ENCODE data around the gene LMBRD2. TPM values are rescaled to one million over a fixed set of nuclear protein-coding genes. Genes with fewer than 3 reads are reported as not detected.

The LMBRD2 gene
- polyA plus RNA-seq, 1 donor (not counting 4 experiments of a cell fraction or from before 2014, with no cell fraction given), result 4.7 TPM

GRCh38 chr5:36073595-36074216 lies 78.0 kb downstream of the LMBRD2 start:
- FAIRE-seq, result no peak
- TF ChIP-seq, protein P1, sequence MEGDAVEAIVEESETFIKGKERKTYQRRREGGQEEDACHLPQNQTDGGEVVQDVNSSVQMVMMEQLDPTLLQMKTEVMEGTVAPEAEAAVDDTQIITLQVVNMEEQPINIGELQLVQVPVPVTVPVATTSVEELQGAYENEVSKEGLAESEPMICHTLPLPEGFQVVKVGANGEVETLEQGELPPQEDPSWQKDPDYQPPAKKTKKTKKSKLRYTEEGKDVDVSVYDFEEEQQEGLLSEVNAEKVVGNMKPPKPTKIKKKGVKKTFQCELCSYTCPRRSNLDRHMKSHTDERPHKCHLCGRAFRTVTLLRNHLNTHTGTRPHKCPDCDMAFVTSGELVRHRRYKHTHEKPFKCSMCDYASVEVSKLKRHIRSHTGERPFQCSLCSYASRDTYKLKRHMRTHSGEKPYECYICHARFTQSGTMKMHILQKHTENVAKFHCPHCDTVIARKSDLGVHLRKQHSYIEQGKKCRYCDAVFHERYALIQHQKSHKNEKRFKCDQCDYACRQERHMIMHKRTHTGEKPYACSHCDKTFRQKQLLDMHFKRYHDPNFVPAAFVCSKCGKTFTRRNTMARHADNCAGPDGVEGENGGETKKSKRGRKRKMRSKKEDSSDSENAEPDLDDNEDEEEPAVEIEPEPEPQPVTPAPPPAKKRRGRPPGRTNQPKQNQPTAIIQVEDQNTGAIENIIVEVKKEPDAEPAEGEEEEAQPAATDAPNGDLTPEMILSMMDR (optimal IDR thresholded peaks at IDR 0.05 in 1 of 3, IDR thresholded peaks at IDR 0.05 in 1 of 3, conservative IDR thresholded peaks at IDR 0.05 in 1 of 3; ENCODE audit: extremely low read depth in 1 of 3, insufficient read depth in 2 of 3, low read length in 3 of 3), result peak; percentile 22 to 55 (median 39)
- no peak for TF ChIP-seq EZH2 (IDR thresholded peaks at IDR 0.05; ENCODE audit: low read length)
- DNase-seq (ENCODE audit: low read depth, low spot score), result no peak

DNA sequence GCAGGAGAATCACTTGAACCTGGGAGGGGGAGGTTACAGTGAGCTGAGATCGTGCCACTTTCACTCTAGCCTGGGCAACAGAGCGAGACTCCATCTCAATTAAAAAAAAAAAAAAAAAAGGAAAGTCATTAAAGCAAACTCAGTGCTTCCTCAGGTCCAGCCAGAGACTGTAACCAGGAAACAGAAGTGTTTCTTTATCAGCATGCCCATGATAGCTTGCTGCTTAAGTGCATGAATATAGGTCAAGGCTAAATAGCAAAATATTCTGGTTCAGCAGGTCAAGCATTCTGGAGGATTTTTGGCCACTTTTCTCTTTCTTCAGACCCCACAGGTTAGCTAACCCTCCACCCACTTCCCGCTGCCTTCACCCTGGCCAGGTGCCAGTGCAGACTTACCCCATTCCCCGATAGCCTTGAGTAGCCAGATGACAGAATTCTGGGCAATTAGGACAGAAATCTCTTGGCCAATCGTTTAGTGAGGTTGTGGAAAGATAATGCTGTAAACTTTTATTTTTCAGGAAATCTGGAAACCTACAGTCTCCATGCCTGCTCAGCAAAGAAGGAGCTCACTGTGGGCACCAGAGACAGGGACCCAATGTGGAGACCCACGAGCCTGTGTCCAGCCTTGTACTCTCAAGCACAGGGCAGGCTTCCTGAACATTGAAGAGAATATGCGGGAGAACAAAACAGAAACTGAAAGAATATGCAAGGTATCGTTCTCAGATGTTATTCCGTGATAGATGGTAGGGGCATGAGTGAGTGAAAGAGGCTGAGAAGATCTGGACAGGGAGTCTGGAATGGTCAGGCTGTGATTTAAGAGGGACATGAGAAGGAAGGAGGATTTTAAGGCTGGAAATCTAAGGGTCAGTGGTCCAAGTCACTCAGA lies 80.8 kb downstream of the LMBRD2 start:
- peaks cover 23% of the 10 kb centered on the region for H3K27me3 ChIP-seq (ENCODE audit: control insufficient read depth, extremely low read depth, insufficient read depth, low read length)
- H3K4me2 ChIP-seq (ENCODE audit: control insufficient read depth, extremely low read depth, insufficient read depth, low read depth, low read length), result peak overlapping the region; percentile 35
- TF ChIP-seq EZH2 (IDR thresholded peaks at IDR 0.05; ENCODE audit: low read length), result no peak
- TF ChIP-seq, protein P1 (optimal IDR thresholded peaks at IDR 0.05 in 1 of 3, IDR thresholded peaks at IDR 0.05 in 1 of 3, conservative IDR thresholded peaks at IDR 0.05 in 1 of 3; ENCODE audit: extremely low read depth in 1 of 3, insufficient read depth in 2 of 3, low read length in 3 of 3), result no peak
- H3K4me1 ChIP-seq (ENCODE audit: control insufficient read depth, extremely low read depth, insufficient read depth, low read length), result no peaks in the 10 kb centered on the region
- FAIRE-seq (no peak), DNase-seq (ENCODE audit: low read depth, low spot score) (no peak)
- dilution Hi-C loops (cut with MboI; ENCODE audit: extremely low pct_ligation_motif_present, low sequenced_read_pairs), result no loop called here
- H3K4me3 ChIP-seq (ENCODE audit: control insufficient read depth in 2 of 3, extremely low read depth in 1 of 3, insufficient read depth in 2 of 3, low read depth in 1 of 3, low read length in 3 of 3), result no peak overlapping the region
- no peak overlapping the region for H3K27ac ChIP-seq (ENCODE audit: control insufficient read depth, insufficient read depth, low read length)
- no peaks in the 10 kb centered on the region for H3K9me1 ChIP-seq (ENCODE audit: control insufficient read depth, extremely low read depth, insufficient read depth, low read length)
- no peaks in the 10 kb centered on the region for H3K79me2 ChIP-seq (ENCODE audit: control insufficient read depth, insufficient read depth, low read length)
- H4K20me1 ChIP-seq (ENCODE audit: control insufficient read depth, extremely low read depth, insufficient read depth, low read length), result no peaks in the 10 kb centered on the region
- no peaks in the 10 kb centered on the region for H3K9me3 ChIP-seq (ENCODE audit: control insufficient read depth, low read depth, low read length)
- no peak overlapping the region for H3K9ac ChIP-seq (ENCODE audit: control insufficient read depth, extremely low read depth, insufficient read depth, low read length)
- H2AFZ ChIP-seq (ENCODE audit: control insufficient read depth, low read length), result no peak overlapping the region
- H3K36me3 ChIP-seq (ENCODE audit: control insufficient read depth in 2 of 2, extremely low read depth in 1 of 2, insufficient read depth in 2 of 2, low read length in 2 of 2), result no peaks in the 10 kb centered on the region

More at GRCh38 chr5:36073595-36074216, 78.0 kb downstream of the LMBRD2 start:
- Histone ChIP-seq H3K36me3 (ENCODE audit: control insufficient read depth in 2 of 2, extremely low read depth in 1 of 2, insufficient read depth in 2 of 2, low read length in 2 of 2) (no peaks in the 10 kb centered on the region), H3K4me3 (ENCODE audit: control insufficient read depth in 2 of 3, extremely low read depth in 1 of 3, insufficient read depth in 2 of 3, low read depth in 1 of 3, low read length in 3 of 3) (no peak overlapping the region), H3K27ac (ENCODE audit: control insufficient read depth, insufficient read depth, low read length) (no peak overlapping the region), H3K4me2 (ENCODE audit: control insufficient read depth, extremely low read depth, insufficient read depth, low read depth, low read length) (no peak overlapping the region), H2AFZ (ENCODE audit: control insufficient read depth, low read length) (no peak overlapping the region), H4K20me1 (ENCODE audit: control insufficient read depth, extremely low read depth, insufficient read depth, low read length) (no peaks in the 10 kb centered on the region), H3K79me2 (ENCODE audit: control insufficient read depth, insufficient read depth, low read length) (no peaks in the 10 kb centered on the region), H3K27me3 (ENCODE audit: control insufficient read depth, extremely low read depth, insufficient read depth, low read length) (peaks cover 7% of the 10 kb centered on the region), H3K9me3 (ENCODE audit: control insufficient read depth, low read depth, low read length) (no peaks in the 10 kb centered on the region), H3K4me1 (ENCODE audit: control insufficient read depth, extremely low read depth, insufficient read depth, low read length) (no peaks in the 10 kb centered on the region), H3K9me1 (ENCODE audit: control insufficient read depth, extremely low read depth, insufficient read depth, low read length) (no peaks in the 10 kb centered on the region), H3K9ac (ENCODE audit: control insufficient read depth, extremely low read depth, insufficient read depth, low read length) (no peak overlapping the region)
- dilution Hi-C loops (cut with MboI; ENCODE audit: extremely low pct_ligation_motif_present, low sequenced_read_pairs), result no loop called here

Measured in keratinocyte (primary cell).